ENCODE results near the gene HNRNPA1. TPM values are rescaled to one million over a fixed set of nuclear protein-coding genes. Genes with fewer than 3 reads are reported as not detected.

Gene HNRNPA1
- total and polyA plus RNA-seq, 9 of the 15 experiments (the other 6 are each of a cell fraction or from before 2014, with no cell fraction given): 1,166 to 2,703 (median 1,815) TPM

DNA sequence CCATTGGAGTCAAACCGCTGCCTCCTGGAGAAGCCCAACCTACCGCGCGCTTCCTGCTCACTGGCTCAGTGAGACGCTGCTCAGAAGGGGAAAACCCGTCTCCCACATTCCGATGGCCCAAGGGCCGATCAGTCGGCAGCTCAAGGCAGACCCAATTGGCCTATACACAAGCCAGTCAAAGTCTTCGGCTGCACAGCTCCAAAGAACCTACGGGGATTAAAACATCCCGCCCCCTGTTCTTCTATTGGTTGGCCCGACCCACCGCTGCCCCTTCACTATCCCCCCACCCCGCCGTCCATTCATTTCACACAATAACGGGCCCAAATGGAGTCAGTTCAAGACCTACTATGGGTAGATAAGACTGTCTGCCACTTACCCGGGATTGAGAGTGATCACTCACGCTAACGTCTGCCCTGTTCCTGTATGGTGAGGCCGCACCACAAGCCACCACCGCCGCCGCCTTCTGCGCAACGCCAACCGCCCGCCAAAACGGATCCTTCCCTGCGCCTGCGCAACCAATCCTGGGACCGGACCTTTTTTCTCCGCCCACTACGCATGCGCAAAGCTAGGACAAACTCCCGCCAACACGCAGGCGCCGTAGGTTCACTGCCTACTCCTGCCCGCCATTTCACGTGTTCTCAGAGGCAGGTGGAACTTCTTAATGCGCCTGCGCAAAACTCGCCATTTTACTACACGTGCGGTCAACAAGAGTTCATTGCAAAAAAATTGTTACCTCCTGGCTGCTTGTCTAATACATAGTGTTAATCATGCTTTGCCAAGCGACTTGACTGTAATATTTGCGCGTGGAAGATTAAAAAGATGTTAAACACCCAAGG is 676 bp upstream of the HNRNPA1 start, which contains the start of gene CBX5 (continued):
- TF ChIP-seq, protein P1, sequence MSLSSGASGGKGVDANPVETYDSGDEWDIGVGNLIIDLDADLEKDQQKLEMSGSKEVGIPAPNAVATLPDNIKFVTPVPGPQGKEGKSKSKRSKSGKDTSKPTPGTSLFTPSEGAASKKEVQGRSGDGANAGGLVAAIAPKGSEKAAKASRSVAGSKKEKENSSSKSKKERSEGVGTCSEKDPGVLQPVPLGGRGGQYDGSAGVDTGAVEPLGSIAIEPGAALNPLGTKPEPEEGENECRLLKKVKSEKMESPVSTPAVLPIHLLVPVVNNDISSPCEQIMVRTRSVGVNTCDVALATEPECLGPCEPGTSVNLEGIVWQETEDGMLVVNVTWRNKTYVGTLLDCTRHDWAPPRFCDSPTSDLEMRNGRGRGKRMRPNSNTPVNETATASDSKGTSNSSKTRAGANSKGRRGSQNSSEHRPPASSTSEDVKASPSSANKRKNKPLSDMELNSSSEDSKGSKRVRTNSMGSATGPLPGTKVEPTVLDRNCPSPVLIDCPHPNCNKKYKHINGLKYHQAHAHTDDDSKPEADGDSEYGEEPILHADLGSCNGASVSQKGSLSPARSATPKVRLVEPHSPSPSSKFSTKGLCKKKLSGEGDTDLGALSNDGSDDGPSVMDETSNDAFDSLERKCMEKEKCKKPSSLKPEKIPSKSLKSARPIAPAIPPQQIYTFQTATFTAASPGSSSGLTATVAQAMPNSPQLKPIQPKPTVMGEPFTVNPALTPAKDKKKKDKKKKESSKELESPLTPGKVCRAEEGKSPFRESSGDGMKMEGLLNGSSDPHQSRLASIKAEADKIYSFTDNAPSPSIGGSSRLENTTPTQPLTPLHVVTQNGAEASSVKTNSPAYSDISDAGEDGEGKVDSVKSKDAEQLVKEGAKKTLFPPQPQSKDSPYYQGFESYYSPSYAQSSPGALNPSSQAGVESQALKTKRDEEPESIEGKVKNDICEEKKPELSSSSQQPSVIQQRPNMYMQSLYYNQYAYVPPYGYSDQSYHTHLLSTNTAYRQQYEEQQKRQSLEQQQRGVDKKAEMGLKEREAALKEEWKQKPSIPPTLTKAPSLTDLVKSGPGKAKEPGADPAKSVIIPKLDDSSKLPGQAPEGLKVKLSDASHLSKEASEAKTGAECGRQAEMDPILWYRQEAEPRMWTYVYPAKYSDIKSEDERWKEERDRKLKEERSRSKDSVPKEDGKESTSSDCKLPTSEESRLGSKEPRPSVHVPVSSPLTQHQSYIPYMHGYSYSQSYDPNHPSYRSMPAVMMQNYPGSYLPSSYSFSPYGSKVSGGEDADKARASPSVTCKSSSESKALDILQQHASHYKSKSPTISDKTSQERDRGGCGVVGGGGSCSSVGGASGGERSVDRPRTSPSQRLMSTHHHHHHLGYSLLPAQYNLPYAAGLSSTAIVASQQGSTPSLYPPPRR (CRISPR knock-in tag; IDR thresholded peaks at IDR 0.05; ENCODE audit: borderline replicate concordance): no peak; the same call in 1 of the 2 replicates
- TF ChIP-seq FOXK1 (CRISPR knock-in tag; IDR thresholded peaks at IDR 0.05; ENCODE audit: borderline replicate concordance): peak; percentile 94
- no peak for TF ChIP-seq LEF1 (IDR thresholded peaks at IDR 0.05)
- TF ChIP-seq MTF1 (CRISPR knock-in tag; IDR thresholded peaks at IDR 0.05; ENCODE audit: borderline replicate concordance): no peak
- no peak for TF ChIP-seq ARID2 (IDR thresholded peaks at IDR 0.05)
- TF ChIP-seq, protein P2, sequence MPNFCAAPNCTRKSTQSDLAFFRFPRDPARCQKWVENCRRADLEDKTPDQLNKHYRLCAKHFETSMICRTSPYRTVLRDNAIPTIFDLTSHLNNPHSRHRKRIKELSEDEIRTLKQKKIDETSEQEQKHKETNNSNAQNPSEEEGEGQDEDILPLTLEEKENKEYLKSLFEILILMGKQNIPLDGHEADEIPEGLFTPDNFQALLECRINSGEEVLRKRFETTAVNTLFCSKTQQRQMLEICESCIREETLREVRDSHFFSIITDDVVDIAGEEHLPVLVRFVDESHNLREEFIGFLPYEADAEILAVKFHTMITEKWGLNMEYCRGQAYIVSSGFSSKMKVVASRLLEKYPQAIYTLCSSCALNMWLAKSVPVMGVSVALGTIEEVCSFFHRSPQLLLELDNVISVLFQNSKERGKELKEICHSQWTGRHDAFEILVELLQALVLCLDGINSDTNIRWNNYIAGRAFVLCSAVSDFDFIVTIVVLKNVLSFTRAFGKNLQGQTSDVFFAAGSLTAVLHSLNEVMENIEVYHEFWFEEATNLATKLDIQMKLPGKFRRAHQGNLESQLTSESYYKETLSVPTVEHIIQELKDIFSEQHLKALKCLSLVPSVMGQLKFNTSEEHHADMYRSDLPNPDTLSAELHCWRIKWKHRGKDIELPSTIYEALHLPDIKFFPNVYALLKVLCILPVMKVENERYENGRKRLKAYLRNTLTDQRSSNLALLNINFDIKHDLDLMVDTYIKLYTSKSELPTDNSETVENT (CRISPR knock-in tag; IDR thresholded peaks at IDR 0.05): peak; percentile 94
- TF ChIP-seq ZNF316 (IDR thresholded peaks at IDR 0.05): no peak
- TF ChIP-seq HDAC8 (tag; IDR thresholded peaks at IDR 0.05): no peak
- TF ChIP-seq ZNF766 (CRISPR knock-in tag; conservative IDR thresholded peaks at IDR 0.05): peak; percentile 54
- TF ChIP-seq ZC3H8 (IDR thresholded peaks at IDR 0.05): no peak
- TF ChIP-seq, protein P3, sequence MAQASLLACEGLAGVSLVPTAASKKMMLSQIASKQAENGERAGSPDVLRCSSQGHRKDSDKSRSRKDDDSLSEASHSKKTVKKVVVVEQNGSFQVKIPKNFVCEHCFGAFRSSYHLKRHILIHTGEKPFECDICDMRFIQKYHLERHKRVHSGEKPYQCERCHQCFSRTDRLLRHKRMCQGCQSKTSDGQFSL (CRISPR knock-in tag; IDR thresholded peaks at IDR 0.05): peak; percentile 82
- TF ChIP-seq, protein P3 (tag; IDR thresholded peaks at IDR 0.05): no peak
- no peak for TF ChIP-seq FIP1L1 (IDR thresholded peaks at IDR 0.05; ENCODE audit: low read depth, low read length, poor library complexity, severe bottlenecking)
- TF ChIP-seq NFXL1 (CRISPR knock-in tag; IDR thresholded peaks at IDR 0.05): no peak
- TF ChIP-seq MXI1 (IDR thresholded peaks at IDR 0.05; ENCODE audit: low read depth, low read length): 0 out of 2 replicates have a peak, but pooled peaks have one; percentile 34
- TF ChIP-seq ETV5 (CRISPR knock-in tag; IDR thresholded peaks at IDR 0.05; ENCODE audit: low read depth): no peak; the same call in 1 of the 2 replicates

All from K562 (cell line).